ENCODE data around the gene KRTAP19-7. TPM values are rescaled to one million over a fixed set of nuclear protein-coding genes. Genes with fewer than 3 reads are reported as not detected.

The KRTAP19-7 gene
- total RNA-seq, 1 donor from 2014 or later: not detected

DNA sequence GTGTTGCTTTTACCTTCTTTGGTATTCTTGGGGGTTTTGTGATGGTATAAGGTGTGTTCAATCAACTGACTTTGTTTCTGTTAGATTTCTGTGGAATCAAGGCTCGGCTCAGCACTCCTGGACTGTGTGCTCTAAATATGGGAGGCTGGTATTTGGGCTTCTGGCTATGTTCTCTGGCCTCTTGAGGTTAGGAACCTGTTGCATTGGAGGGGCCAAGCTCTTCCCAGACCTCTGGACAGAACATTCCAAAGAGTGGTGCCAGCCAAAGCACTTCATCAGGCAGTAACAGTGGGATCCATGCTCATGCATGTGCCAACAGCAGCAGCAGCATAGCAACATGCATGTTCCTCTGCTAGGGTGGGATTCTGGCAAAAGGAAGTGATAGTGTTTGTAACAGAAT, 8.3 kb downstream of the KRTAP19-7 start:
- TF ChIP-seq, protein P1, sequence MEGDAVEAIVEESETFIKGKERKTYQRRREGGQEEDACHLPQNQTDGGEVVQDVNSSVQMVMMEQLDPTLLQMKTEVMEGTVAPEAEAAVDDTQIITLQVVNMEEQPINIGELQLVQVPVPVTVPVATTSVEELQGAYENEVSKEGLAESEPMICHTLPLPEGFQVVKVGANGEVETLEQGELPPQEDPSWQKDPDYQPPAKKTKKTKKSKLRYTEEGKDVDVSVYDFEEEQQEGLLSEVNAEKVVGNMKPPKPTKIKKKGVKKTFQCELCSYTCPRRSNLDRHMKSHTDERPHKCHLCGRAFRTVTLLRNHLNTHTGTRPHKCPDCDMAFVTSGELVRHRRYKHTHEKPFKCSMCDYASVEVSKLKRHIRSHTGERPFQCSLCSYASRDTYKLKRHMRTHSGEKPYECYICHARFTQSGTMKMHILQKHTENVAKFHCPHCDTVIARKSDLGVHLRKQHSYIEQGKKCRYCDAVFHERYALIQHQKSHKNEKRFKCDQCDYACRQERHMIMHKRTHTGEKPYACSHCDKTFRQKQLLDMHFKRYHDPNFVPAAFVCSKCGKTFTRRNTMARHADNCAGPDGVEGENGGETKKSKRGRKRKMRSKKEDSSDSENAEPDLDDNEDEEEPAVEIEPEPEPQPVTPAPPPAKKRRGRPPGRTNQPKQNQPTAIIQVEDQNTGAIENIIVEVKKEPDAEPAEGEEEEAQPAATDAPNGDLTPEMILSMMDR (IDR thresholded peaks at IDR 0.05): no peak
- Mint-ChIP-seq H3K4me3 (ENCODE audit: unreplicated experiment) (no peak overlapping the region), H3K9me3 (ENCODE audit: unreplicated experiment) (peaks cover 13% of the 10 kb centered on the region), H3K27ac (ENCODE audit: unreplicated experiment) (no peak overlapping the region), H3K36me3 (ENCODE audit: unreplicated experiment) (no peaks in the 10 kb centered on the region), H3K27me3 (ENCODE audit: unreplicated experiment) (no peaks in the 10 kb centered on the region), H3K4me1 (ENCODE audit: unreplicated experiment) (no peaks in the 10 kb centered on the region)
- no peak for DNase-seq (ENCODE audit: extremely low spot score, unreplicated experiment)

DNA sequence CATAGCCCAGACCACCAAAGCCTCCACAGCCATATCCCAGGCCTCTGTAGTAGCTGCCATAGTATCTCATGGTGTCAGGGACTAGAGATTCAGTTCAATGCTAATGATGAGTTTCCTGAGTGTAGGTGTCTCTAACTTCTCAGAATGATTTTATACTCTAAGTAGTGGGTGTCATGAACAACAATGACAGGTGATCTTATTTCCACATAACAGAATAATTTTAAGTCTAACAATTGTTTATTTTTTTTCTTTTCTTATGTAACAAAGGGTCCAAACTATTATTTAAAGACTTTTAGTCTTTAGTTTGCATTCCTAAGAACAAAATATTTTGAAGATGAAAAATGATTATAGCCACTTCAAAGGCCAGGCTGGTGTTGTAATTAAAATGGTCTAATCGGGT, 19.4 kb downstream of the KRTAP19-7 start, which contains the start of gene KRTAP19-6:
Gene KRTAP19-6, minus strand, starts transcription at position 101 of the 400 bp plus-strand sequence. Its CDS starts 31 bp downstream, at position 70.
- Mint-ChIP-seq H3K4me3 (ENCODE audit: unreplicated experiment) (no peak within 1 kb of the TSS), H3K27me3 (ENCODE audit: unreplicated experiment) (no peaks in the 10 kb centered on the region), H3K4me1 (ENCODE audit: unreplicated experiment) (no peaks in the 10 kb centered on the region), H3K36me3 (ENCODE audit: unreplicated experiment) (no peaks in the 10 kb centered on the region), H3K27ac (ENCODE audit: unreplicated experiment) (no peak within 1 kb of the TSS), H3K9me3 (ENCODE audit: unreplicated experiment) (no peaks in the 10 kb centered on the region)
- DNase-seq (ENCODE audit: extremely low spot score, unreplicated experiment): no peak
- TF ChIP-seq, protein P1 (IDR thresholded peaks at IDR 0.05): no peak

DNA sequence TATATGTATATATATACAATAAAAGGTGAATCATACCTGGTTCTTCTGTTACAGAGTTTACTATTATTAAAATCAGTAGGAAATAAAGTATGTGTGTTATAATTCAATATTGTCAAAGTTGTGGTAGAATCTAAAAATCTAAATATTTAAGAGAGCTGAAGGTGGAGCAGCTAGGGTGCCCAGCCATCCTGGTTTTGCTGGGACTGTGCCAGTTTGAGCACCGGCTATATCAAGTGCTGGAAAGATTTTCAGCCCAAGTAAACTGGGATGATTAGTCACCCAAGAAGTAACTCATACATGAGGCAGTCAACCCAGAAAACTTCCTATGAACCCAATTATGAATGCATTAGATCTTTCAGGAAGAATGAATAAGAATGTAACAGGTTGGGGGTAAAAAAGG, 42.2 kb downstream of the KRTAP19-7 start:
- DNase-seq (ENCODE audit: extremely low spot score, unreplicated experiment): no peak
- Mint-ChIP-seq H3K4me1 (ENCODE audit: unreplicated experiment) (no peaks in the 10 kb centered on the region), H3K9me3 (ENCODE audit: unreplicated experiment) (peaks cover 7% of the 10 kb centered on the region), H3K27me3 (ENCODE audit: unreplicated experiment) (no peaks in the 10 kb centered on the region), H3K36me3 (ENCODE audit: unreplicated experiment) (no peaks in the 10 kb centered on the region), H3K27ac (ENCODE audit: unreplicated experiment) (no peak overlapping the region), H3K4me3 (ENCODE audit: unreplicated experiment) (no peak overlapping the region)
- TF ChIP-seq, protein P1 (IDR thresholded peaks at IDR 0.05): no peak

DNA sequence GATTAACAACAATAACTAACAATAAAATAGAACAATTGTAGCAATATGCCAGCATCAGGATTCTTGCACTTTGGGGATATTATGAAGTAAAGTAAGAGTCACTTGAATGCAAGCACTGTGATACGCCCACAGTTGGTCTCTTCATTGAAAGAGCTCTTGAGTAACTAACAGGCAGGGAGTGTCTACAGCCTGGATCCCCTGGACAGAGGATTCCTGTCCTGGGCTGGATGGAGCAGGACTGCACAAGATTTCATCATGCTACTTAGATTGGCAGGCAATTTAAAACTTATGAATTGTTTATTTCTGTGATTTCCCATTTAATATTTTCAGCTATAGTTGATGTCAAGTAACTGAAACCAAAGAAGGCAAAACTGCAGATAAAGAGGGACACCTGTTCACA, 45.4 kb downstream of the KRTAP19-7 start:
- H3K4me1 Mint-ChIP-seq (ENCODE audit: unreplicated experiment): no peaks in the 10 kb centered on the region
- H3K4me3 Mint-ChIP-seq (ENCODE audit: unreplicated experiment): no peak overlapping the region
- peaks cover 7% of the 10 kb centered on the region for H3K9me3 Mint-ChIP-seq (ENCODE audit: unreplicated experiment)
- no peaks in the 10 kb centered on the region for H3K27me3 Mint-ChIP-seq (ENCODE audit: unreplicated experiment)
- no peaks in the 10 kb centered on the region for H3K36me3 Mint-ChIP-seq (ENCODE audit: unreplicated experiment)
- no peak overlapping the region for H3K27ac Mint-ChIP-seq (ENCODE audit: unreplicated experiment)
- TF ChIP-seq, protein P1 (IDR thresholded peaks at IDR 0.05): no peak
- no peak for DNase-seq (ENCODE audit: extremely low spot score, unreplicated experiment)

Other genes starting within 250 kb of the KRTAP19-7 start
- not detected in 2 replicates for gene KRTAP26-1, start 241.0 kb downstream of the KRTAP19-7 start, total RNA-seq
- gene KRTAP27-1, start 223.6 kb downstream of the KRTAP19-7 start, total RNA-seq: not detected in 2 replicates
- not detected in 2 replicates for gene KRTAP23-1, start 212.7 kb downstream of the KRTAP19-7 start, total RNA-seq
- not detected in 2 replicates for gene KRTAP13-2, start 189.0 kb downstream of the KRTAP19-7 start, total RNA-seq
- gene KRTAP13-1, start 165.3 kb downstream of the KRTAP19-7 start, total RNA-seq: not detected in 2 replicates
- gene KRTAP13-3, start 135.4 kb downstream of the KRTAP19-7 start, total RNA-seq: not detected in 2 replicates
- not detected in 2 replicates for gene KRTAP13-4, start 131.1 kb downstream of the KRTAP19-7 start, total RNA-seq
- gene KRTAP15-1, start 121.0 kb downstream of the KRTAP19-7 start, total RNA-seq: not detected in 2 replicates
- gene KRTAP19-1, start 80.9 kb downstream of the KRTAP19-7 start, total RNA-seq: not detected in 2 replicates
- gene KRTAP19-2, start 73.9 kb downstream of the KRTAP19-7 start, total RNA-seq: not detected in 2 replicates
- gene KRTAP19-3, start 69.3 kb downstream of the KRTAP19-7 start, total RNA-seq: not detected in 2 replicates
- gene KRTAP19-4, start 64.1 kb downstream of the KRTAP19-7 start, total RNA-seq: not detected in 2 replicates
- not detected in 2 replicates for gene KRTAP19-5, start 59.2 kb downstream of the KRTAP19-7 start, total RNA-seq
- gene KRTAP19-6, start 19.4 kb downstream of the KRTAP19-7 start, total RNA-seq: not detected in 2 replicates
- gene KRTAP22-2, start 29.1 kb upstream of the KRTAP19-7 start, total RNA-seq: not detected in 2 replicates
- gene KRTAP6-3, start 31.1 kb upstream of the KRTAP19-7 start, total RNA-seq: not detected in 2 replicates
- gene KRTAP6-2, start 37.6 kb upstream of the KRTAP19-7 start, total RNA-seq: not detected in 2 replicates
- not detected in 2 replicates for gene KRTAP22-1, start 39.8 kb upstream of the KRTAP19-7 start, total RNA-seq
- not detected in 2 replicates for gene KRTAP6-1, start 52.6 kb upstream of the KRTAP19-7 start, total RNA-seq
- not detected in 2 replicates for gene KRTAP20-1, start 55.1 kb upstream of the KRTAP19-7 start, total RNA-seq
- not detected in 2 replicates for gene KRTAP20-4, start 59.3 kb upstream of the KRTAP19-7 start, total RNA-seq
- not detected in 2 replicates for gene KRTAP20-2, start 73.9 kb upstream of the KRTAP19-7 start, total RNA-seq
- not detected in 2 replicates for gene KRTAP20-3, start 81.5 kb upstream of the KRTAP19-7 start, total RNA-seq
- gene KRTAP21-3, start 157.5 kb upstream of the KRTAP19-7 start, total RNA-seq: not detected in 2 replicates
- gene KRTAP21-2, start 185.9 kb upstream of the KRTAP19-7 start, total RNA-seq: not detected in 2 replicates
- not detected in 2 replicates for gene KRTAP21-1, start 194.1 kb upstream of the KRTAP19-7 start, total RNA-seq